Measurements from ENCODE around the gene METTL25. TPM values are rescaled to one million over a fixed set of nuclear protein-coding genes. Genes with fewer than 3 reads are reported as not detected.

The METTL25 gene
- total RNA-seq, 4 donors from 2014 or later: 1.5 to 23.2 (median 12.2) TPM

GRCh38 chr12:82375201-82375600 lies 16.9 kb downstream of the METTL25 start:
- WGBS, 2 donors (ENCODE audit: low coverage in 1 of 2): 96 to 100% methylated on average over 2 of the region's 2 CpGs
- Histone ChIP-seq H3K36me3 (peaks cover 0 to 6% (median 0%) of the 10 kb centered on the region in 4 donors), H3K27me3 (no peaks in the 10 kb centered on the region), H3K4me3 (no peak overlapping the region), H3K4me1 (no peaks in the 10 kb centered on the region), H3K27ac (no peak overlapping the region), H3K9me3 (no peaks in the 10 kb centered on the region)
- intact Hi-C loops (cut with DNase I; ENCODE audit: low total_unique reads): no loop called here
- in situ Hi-C loops (cut with MboI; ENCODE audit: low pct_ligation_motif_present in 1 of 4, low pct_unique_long_range_greater_than_20kb in 1 of 4, low sequenced_read_pairs in 3 of 4): no loop called here
- TF ChIP-seq POLR2A (IDR thresholded peaks at IDR 0.05) (no peak), POLR2AphosphoS5 (IDR thresholded peaks at IDR 0.05) (no peak), CTCF (IDR thresholded peaks at IDR 0.05) (no peak), EP300 (IDR thresholded peaks at IDR 0.05; ENCODE audit: low read depth) (no peak)
- no peak for DNase-seq

- no peaks in the 10 kb centered on the region for H3K4me1 ChIP-seq
- H3K9me3 ChIP-seq: no peaks in the 10 kb centered on the region
- TF ChIP-seq CTCF (IDR thresholded peaks at IDR 0.05) (no peak), EP300 (IDR thresholded peaks at IDR 0.05; ENCODE audit: low read depth) (no peak), POLR2A (IDR thresholded peaks at IDR 0.05) (no peak), POLR2AphosphoS5 (IDR thresholded peaks at IDR 0.05) (no peak)
- H3K27ac ChIP-seq: no peak overlapping the region
- in situ Hi-C loops (cut with MboI; ENCODE audit: low pct_ligation_motif_present in 1 of 4, low pct_unique_long_range_greater_than_20kb in 1 of 4, low sequenced_read_pairs in 3 of 4) (no loop called here), intact Hi-C loops (cut with DNase I; ENCODE audit: low total_unique reads) (no loop called here)
- no peak overlapping the region for H3K4me3 ChIP-seq
- H3K27me3 ChIP-seq: no peaks in the 10 kb centered on the region
- H3K36me3 ChIP-seq: peaks cover 0 to 2% (median 0%) of the 10 kb centered on the region in 4 donors
- no peak for DNase-seq
These were observed 20.7 kb downstream of the METTL25 start for GRCh38 chr12:82378997-82379396.

GRCh38 chr12:82383930-82384552 lies 25.7 kb downstream of the METTL25 start:
- peak in 3 of 5 experiments; percentile 28 to 40 (median 33) for TF ChIP-seq CTCF (IDR thresholded peaks at IDR 0.05)
- TF ChIP-seq POLR2A (IDR thresholded peaks at IDR 0.05): no peak
- intact Hi-C loops (cut with DNase I; ENCODE audit: low total_unique reads) (no loop called here), in situ Hi-C loops (cut with MboI; ENCODE audit: low pct_ligation_motif_present in 1 of 4, low pct_unique_long_range_greater_than_20kb in 1 of 4, low sequenced_read_pairs in 3 of 4) (no loop called here)
- Histone ChIP-seq H3K36me3 (no peaks in the 10 kb centered on the region), H3K4me3 (no peak overlapping the region), H3K27me3 (no peaks in the 10 kb centered on the region), H3K4me1 (no peaks in the 10 kb centered on the region), H3K9me3 (no peaks in the 10 kb centered on the region), H3K27ac (no peak overlapping the region)
- WGBS, 2 donors (ENCODE audit: low coverage in 1 of 2): 42 to 61% methylated on average over 2 of the region's 2 CpGs
- no peak for DNase-seq

GRCh38 chr12:82398879-82399278 lies 40.5 kb downstream of the METTL25 start:
- intact Hi-C loops (cut with DNase I; ENCODE audit: low total_unique reads) (no loop called here), in situ Hi-C loops (cut with MboI; ENCODE audit: low pct_ligation_motif_present in 1 of 4, low pct_unique_long_range_greater_than_20kb in 1 of 4, low sequenced_read_pairs in 3 of 4) (no loop called here)
- H3K4me1 ChIP-seq: no peaks in the 10 kb centered on the region
- no peaks in the 10 kb centered on the region for H3K27me3 ChIP-seq
- DNase-seq: no peak
- no peak overlapping the region for H3K27ac ChIP-seq
- H3K9me3 ChIP-seq: no peaks in the 10 kb centered on the region
- no peak overlapping the region for H3K4me3 ChIP-seq
- H3K36me3 ChIP-seq: peaks cover 0 to 25% (median 6%) of the 10 kb centered on the region in 4 donors
- no peak for TF ChIP-seq CTCF (IDR thresholded peaks at IDR 0.05)
- TF ChIP-seq POLR2A (IDR thresholded peaks at IDR 0.05): no peak
- no peak for TF ChIP-seq POLR2AphosphoS5 (IDR thresholded peaks at IDR 0.05)
- no peak for TF ChIP-seq EP300 (IDR thresholded peaks at IDR 0.05; ENCODE audit: low read depth)
